RPMI7951 (cell line): ENCODE measurements around the gene STX2. TPM values are rescaled to one million over a fixed set of nuclear protein-coding genes. Genes with fewer than 3 reads are reported as not detected.
"Not testable (repeated sequence)": the region's sequence is repeated elsewhere in the genome, so short reads cannot be mapped to it uniquely, and the experiment has no call there.

ENCODE experiments used
- DNase-seq: peaks from one replicate; pipeline ENCODE4 v3.0.0-alpha.2; 2012; ENCODE audit warnings: low read depth
- total RNA-seq: library from RNA; depleted of rRNA; stranded (reverse); fragments of >200 nt; shearing (Covaris generic); gene quantifications from 2 replicates; pipeline ENCODE4 v1.2.3, GENCODE V29; 2014

STX2 gene
- total RNA-seq, 1 experiment from 2014 or later, result 28.1 TPM

- DNase-seq, result peak; percentile 24
Observed at GRCh38 chr12:130803702-130804101, 35.3 kb downstream of the STX2 start.

- DNase-seq, result no peak
Observed at GRCh38 chr12:130800312-130800711, 38.7 kb downstream of the STX2 start.

GRCh38 chr12:130799051-130799450, 40.0 kb downstream of the STX2 start:
- no peak for DNase-seq

GRCh38 chr12:130796985-130797686, 41.9 kb downstream of the STX2 start:
- no peak for DNase-seq

- DNase-seq, result no peak
Observed at GRCh38 chr12:130795906-130796305, 43.1 kb downstream of the STX2 start.

GRCh38 chr12:130793554-130793849, 45.5 kb downstream of the STX2 start:
- DNase-seq, result no peak

GRCh38 chr12:130792821-130793553, 46.1 kb downstream of the STX2 start:
- no peak for DNase-seq

GRCh38 chr12:130791629-130792028, 47.4 kb downstream of the STX2 start:
- no peak for DNase-seq

GRCh38 chr12:130788515-130788914, 50.5 kb downstream of the STX2 start:
- DNase-seq, result no peak

GRCh38 chr12:130787445-130788410, 51.3 kb downstream of the STX2 start:
- DNase-seq, result no peak

- DNase-seq, result no peak
Observed at GRCh38 chr12:130787041-130787440, 52.0 kb downstream of the STX2 start.

- DNase-seq, result no peak
Observed at GRCh38 chr12:130783110-130783715, 55.8 kb downstream of the STX2 start.

GRCh38 chr12:130782245-130782644, 56.8 kb downstream of the STX2 start:
- not testable (repeated sequence) for DNase-seq

GRCh38 chr12:130780880-130781575, 58.0 kb downstream of the STX2 start:
- no peak for DNase-seq

- no peak for DNase-seq
Observed at GRCh38 chr12:130780325-130780724, 58.7 kb downstream of the STX2 start.

- DNase-seq, result no peak
Observed at GRCh38 chr12:130778776-130779175, 60.3 kb downstream of the STX2 start.

- no peak for DNase-seq
Observed at GRCh38 chr12:130776857-130777339, 62.2 kb downstream of the STX2 start.

- peak; percentile 90 for DNase-seq
Observed at GRCh38 chr12:130775953-130776856, 62.8 kb downstream of the STX2 start.

- DNase-seq, result no peak
Observed at GRCh38 chr12:130770413-130771028, 68.5 kb downstream of the STX2 start.

GRCh38 chr12:130768120-130768519, 70.9 kb downstream of the STX2 start:
- no peak for DNase-seq
